Ishikawa (cell line): ENCODE data around the gene ADAP2.

Source experiments
- CEBPB ChIP-seq: IDR thresholded peaks from 2 replicates; pipeline ENCODE4 v1.6.1; 2012
- EP300 ChIP-seq: IDR thresholded peaks from 2 replicates; pipeline ENCODE4 v1.6.1; 2012; ENCODE audit warnings: borderline replicate concordance
- REST ChIP-seq: IDR thresholded peaks from 2 replicates; pipeline ENCODE4 v1.6.1; 2012; ENCODE audit warnings: low read depth, mild to moderate bottlenecking

GRCh38 chr17:30950669-30951399 lies 29.1 kb downstream of the ADAP2 start:
- no peak for TF ChIP-seq REST
- TF ChIP-seq CEBPB = no peak
- TF ChIP-seq EP300 = no peak
